Neural cell (in vitro differentiated cells): ENCODE results near the gene PPM1L. TPM values are rescaled to one million over a fixed set of nuclear protein-coding genes. Genes with fewer than 3 reads are reported as not detected.
A peak's percentile ranks its signal among the peaks of the same experiment; 100 is the strongest.

Experiments used
- H2AFZ ChIP-seq: fragments of 200-600, 300-800 bp; sonication (generic), shearing (Covaris generic); 2 replicates; pipeline ENCODE4 v1.6.0; 2014; ENCODE audit warnings: low read depth, mild to moderate bottlenecking, antibody characterized with exemption, low read length, moderate library complexity
- H3F3A ChIP-seq: fragments of 200-600 bp; shearing (Covaris generic); 2 replicates; pipeline ENCODE4 v1.6.1; 2016; ENCODE audit warnings: mild to moderate bottlenecking, moderate library complexity, mixed read lengths, antibody characterized with exemption, low read length; ENCODE audit not compliant: insufficient read depth, poor library complexity, severe bottlenecking
- H3K27ac ChIP-seq: fragments of 200-600, 300-800 bp; sonication (generic), shearing (Covaris generic); 2 replicates; pipeline ENCODE4 v1.5.1; 2014; ENCODE audit warnings: mild to moderate bottlenecking, low read length, moderate library complexity
- H3K27me3 ChIP-seq: fragments of 300-800, 200-600 bp; sonication (generic), shearing (Covaris generic); 2 replicates; pipeline ENCODE4 v1.6.0; 2014; ENCODE audit warnings: mild to moderate bottlenecking, low read depth, low read length, moderate library complexity; ENCODE audit not compliant: insufficient read depth
- H3K36me3 ChIP-seq: fragments of 300-800, 200-600 bp; sonication (generic), shearing (Covaris generic); 2 replicates; pipeline ENCODE4 v1.5.1; 2014; ENCODE audit warnings: mild to moderate bottlenecking, antibody characterized with exemption, low read length, moderate library complexity; ENCODE audit not compliant: insufficient read depth
- H3K4me2 ChIP-seq: fragments of 300-800, 200-600 bp; sonication (generic), shearing (Covaris generic); 2 replicates; pipeline ENCODE4 v1.6.0; 2014; ENCODE audit warnings: mild to moderate bottlenecking, low read length
- H3K4me3 ChIP-seq: fragments of 300-800, 200-600 bp; sonication (generic), shearing (Covaris generic); 2 replicates; pipeline ENCODE4 v1.5.1; 2014; ENCODE audit warnings: mild to moderate bottlenecking, low read length, moderate library complexity
- H3K79me2 ChIP-seq: fragments of 200-600 bp; shearing (Covaris generic); replicated peaks from 2 replicates; pipeline ENCODE4 v1.6.0; 2014; ENCODE audit warnings: mild to moderate bottlenecking, low read length, moderate library complexity; ENCODE audit not compliant: insufficient read depth
- H3K9ac ChIP-seq: fragments of 300-800, 200-600 bp; sonication (generic), shearing (Covaris generic); 2 replicates; pipeline ENCODE4 v1.6.1; 2016; ENCODE audit warnings: mild to moderate bottlenecking, low read length, mixed read lengths
- H3K9me2 ChIP-seq: fragments of 200-600 bp; shearing (Covaris generic); 2 replicates; pipeline ENCODE4 v1.6.1; 2016; ENCODE audit warnings: mild to moderate bottlenecking, low read length, mixed read lengths; ENCODE audit not compliant: insufficient read depth
- H3K9me3 ChIP-seq: fragments of 200-600, 300-800 bp; sonication (generic), shearing (Covaris generic); 2 replicates; pipeline ENCODE4 v1.6.1; 2016; ENCODE audit warnings: mild to moderate bottlenecking, mixed run types, low read length, moderate library complexity, mixed read lengths
- H4K20me1 ChIP-seq: fragments of 200-600 bp; shearing (Covaris generic); 2 replicates; pipeline ENCODE4 v1.6.1; 2016; ENCODE audit warnings: mild to moderate bottlenecking, mixed run types; ENCODE audit not compliant: insufficient read depth
- CTCF ChIP-seq: fragments of 450-650 bp; IDR thresholded peaks from 2 replicates; pipeline ENCODE4 v1.5.1; 2014; ENCODE audit warnings: antibody characterized with exemption, mild to moderate bottlenecking, moderate library complexity; ENCODE audit not compliant: poor library complexity, severe bottlenecking
- EP300 ChIP-seq: fragments of 450-650 bp; conservative IDR thresholded peaks from 2 replicates; pipeline ENCODE4 v1.6.1; 2014; ENCODE audit warnings: antibody characterized with exemption, mild to moderate bottlenecking, moderate library complexity; ENCODE audit not compliant: poor library complexity, severe bottlenecking
- EZH2 ChIP-seq: fragments of 200-600, 300-800 bp; shearing (Covaris generic), sonication (generic); IDR thresholded peaks from 2 replicates; pipeline ENCODE4 v1.6.1; 2014; ENCODE audit warnings: antibody characterized with exemption, low read length, borderline replicate concordance, mild to moderate bottlenecking; ENCODE audit not compliant: insufficient read depth, poor library complexity, severe bottlenecking
- MXI1 ChIP-seq: fragments of 450-650 bp; conservative IDR thresholded peaks from 2 replicates; pipeline ENCODE4 v1.6.1; 2014; ENCODE audit warnings: antibody characterized with exemption, mild to moderate bottlenecking; ENCODE audit not compliant: poor library complexity, severe bottlenecking
- POLR2AphosphoS5 ChIP-seq: IDR thresholded peaks from 2 replicates; pipeline ENCODE4 v1.6.1; 2012
- RAD21 ChIP-seq: fragments of 450-650 bp; conservative IDR thresholded peaks from 2 replicates; pipeline ENCODE4 v1.6.1; 2014; ENCODE audit warnings: antibody characterized with exemption, mild to moderate bottlenecking, moderate library complexity
- REST ChIP-seq: IDR thresholded peaks from 2 replicates; pipeline ENCODE4 v1.6.1; 2012; ENCODE audit warnings: borderline replicate concordance
- SMC3 ChIP-seq: fragments of 450-650 bp; conservative IDR thresholded peaks from 2 replicates; pipeline ENCODE4 v1.6.1; 2014; ENCODE audit warnings: antibody characterized with exemption, mild to moderate bottlenecking, moderate library complexity; ENCODE audit not compliant: poor library complexity
- TAF1 ChIP-seq: IDR thresholded peaks from 2 replicates; pipeline ENCODE4 v1.6.1; 2012; ENCODE audit warnings: low read depth
- polyA plus RNA-seq: library from polyadenylated mRNA; depleted of rRNA; stranded (reverse); fragments of >200 nt; gene quantifications from 2 replicates; pipeline ENCODE4 v1.2.3, GENCODE V29; 2014

Gene PPM1L
- polyA plus RNA-seq, 1 donor from 2014 or later = 24.9 TPM

- Histone ChIP-seq H3K9ac (no peak overlapping the region), H3K27me3 (no peaks in the 10 kb centered on the region), H3K27ac (no peak overlapping the region), H3F3A (no peaks in the 10 kb centered on the region), H3K4me3 (no peak overlapping the region), H4K20me1 (no peaks in the 10 kb centered on the region), H3K79me2 (no peaks in the 10 kb centered on the region), H2AFZ (no peak overlapping the region), H3K4me2 (no peak overlapping the region), H3K9me3 (no peaks in the 10 kb centered on the region), H3K9me2 (no peaks in the 10 kb centered on the region), H3K36me3 (no peaks in the 10 kb centered on the region)
- no peak for TF ChIP-seq MXI1
- TF ChIP-seq CTCF = no peak
- no peak for TF ChIP-seq POLR2AphosphoS5
- no peak for TF ChIP-seq EP300
- TF ChIP-seq SMC3 = no peak
- TF ChIP-seq EZH2 = no peak
- TF ChIP-seq REST = no peak
- no peak for TF ChIP-seq RAD21
- TF ChIP-seq TAF1 = no peak
Measured at GRCh38 chr3:161038725-161039124, 282.7 kb downstream of the PPM1L start.

- H3K4me3 ChIP-seq = no peak overlapping the region
- no peaks in the 10 kb centered on the region for H3K27me3 ChIP-seq
- no peaks in the 10 kb centered on the region for H3K36me3 ChIP-seq
- no peak overlapping the region for H2AFZ ChIP-seq
- no peaks in the 10 kb centered on the region for H3F3A ChIP-seq
- no peak overlapping the region for H3K27ac ChIP-seq
- TF ChIP-seq MXI1 = no peak
- no peak for TF ChIP-seq CTCF
- TF ChIP-seq EP300 = peak; percentile 69
- TF ChIP-seq EZH2 = no peak
- TF ChIP-seq POLR2AphosphoS5 = peak; percentile 32
- H3K79me2 ChIP-seq = no peaks in the 10 kb centered on the region
- H4K20me1 ChIP-seq = no peaks in the 10 kb centered on the region
- no peaks in the 10 kb centered on the region for H3K9me3 ChIP-seq
- H3K9me2 ChIP-seq = no peaks in the 10 kb centered on the region
- no peak overlapping the region for H3K9ac ChIP-seq
- H3K4me2 ChIP-seq = no peak overlapping the region
Measured at GRCh38 chr3:161042023-161042501, 286.0 kb downstream of the PPM1L start.
